ENCODE results near the gene THEM5. TPM values are rescaled to one million over a fixed set of nuclear protein-coding genes. Genes with fewer than 3 reads are reported as not detected.

Gene THEM5
- total RNA-seq, 5 donors from 2014 or later (not counting 1 experiment from before 2014, with no cell fraction given), result not detected

- ATAC-seq (replicated peaks in 1 of 4), result no peak
- H3K36me3 ChIP-seq (ENCODE audit: control insufficient read depth in 2 of 2, extremely low read depth in 1 of 2, insufficient read depth in 1 of 2, low read length in 1 of 2), result no peaks in the 10 kb centered on the region
Observed at GRCh38 chr1:151864411-151864810, 10.9 kb upstream of the THEM5 start.

GRCh38 chr1:151862604-151863003 lies 9.1 kb upstream of the THEM5 start:
- H3K4me1 ChIP-seq (ENCODE audit: control insufficient read depth in 1 of 2, extremely low read depth in 1 of 2, insufficient read depth in 2 of 2, low read length in 2 of 2), result no peaks in the 10 kb centered on the region
- no peaks in the 10 kb centered on the region for H3K9me3 ChIP-seq
- no peak overlapping the region for H3K27ac ChIP-seq (ENCODE audit: low read length)
- Mint-ChIP-seq H3K4me3 (no peak overlapping the region), H3K36me3 (peaks cover 3% of the 10 kb centered on the region), H3K9me3 (no peaks in the 10 kb centered on the region), H3K27me3 (peaks cover 0 to 5% of the 10 kb centered on the region in 2 donors), H3K4me1 (peaks cover 0 to 2% (median 0%) of the 10 kb centered on the region in 3 donors), H3K27ac (no peak overlapping the region)
- H3K27me3 ChIP-seq (replicated peaks in 1 of 2; ENCODE audit: control insufficient read depth in 2 of 2, extremely low read depth in 1 of 2, insufficient read depth in 2 of 2, low read length in 1 of 2), result peaks cover 0 to 16% of the 10 kb centered on the region in 2 experiments
- H3K36me3 ChIP-seq (ENCODE audit: control insufficient read depth in 2 of 2, extremely low read depth in 1 of 2, insufficient read depth in 1 of 2, low read length in 1 of 2), result no peaks in the 10 kb centered on the region
- ChIA-PET CTCF (no interaction called here), POLR2A (no interaction called here)
- DNase-seq (no peak), ATAC-seq (replicated peaks in 1 of 4) (no peak)
- no peak overlapping the region for H3K4me3 ChIP-seq (ENCODE audit: control insufficient read depth in 1 of 2, extremely low read depth in 1 of 2, low read length in 1 of 2)

More at GRCh38 chr1:151864411-151864810, 10.9 kb upstream of the THEM5 start:
- POLR2A ChIA-PET, result no interaction called here
- Mint-ChIP-seq H3K4me3 (no peak overlapping the region), H3K36me3 (peaks cover 3% of the 10 kb centered on the region), H3K9me3 (no peaks in the 10 kb centered on the region), H3K27ac (no peak overlapping the region), H3K4me1 (peaks cover 0 to 9% (median 3%) of the 10 kb centered on the region in 3 donors), H3K27me3 (peaks cover 0 to 5% of the 10 kb centered on the region in 2 donors)
- H3K27me3 ChIP-seq (replicated peaks in 1 of 2; ENCODE audit: control insufficient read depth in 2 of 2, extremely low read depth in 1 of 2, insufficient read depth in 2 of 2, low read length in 1 of 2), result peaks cover 0 to 16% of the 10 kb centered on the region in 2 experiments
- WGBS (ENCODE audit: insufficient coverage), result 0% methylated on average over 1 of the region's 2 CpGs
- no peak for DNase-seq
- CTCF ChIA-PET, result interaction anchor here in 1 of 2 donors (0.6 kb wide), 1 partner anchor 895 kb away, joined by 3 read pairs; no protein-coding TSS in a partner anchor
- no peaks in the 10 kb centered on the region for H3K4me1 ChIP-seq (ENCODE audit: control insufficient read depth in 1 of 2, extremely low read depth in 1 of 2, insufficient read depth in 2 of 2, low read length in 2 of 2)
- H3K27ac ChIP-seq (ENCODE audit: low read length), result no peak overlapping the region
- H3K9me3 ChIP-seq, result no peaks in the 10 kb centered on the region
- H3K4me3 ChIP-seq (ENCODE audit: control insufficient read depth in 1 of 2, extremely low read depth in 1 of 2, low read length in 1 of 2), result no peak overlapping the region

- Histone ChIP-seq H3K4me1 (ENCODE audit: control insufficient read depth in 1 of 2, extremely low read depth in 1 of 2, insufficient read depth in 2 of 2, low read length in 2 of 2) (no peaks in the 10 kb centered on the region), H3K9me3 (no peaks in the 10 kb centered on the region), H3K4me3 (ENCODE audit: control insufficient read depth in 1 of 2, extremely low read depth in 1 of 2, low read length in 1 of 2) (no peak overlapping the region), H3K27me3 (replicated peaks in 1 of 2; ENCODE audit: control insufficient read depth in 2 of 2, extremely low read depth in 1 of 2, insufficient read depth in 2 of 2, low read length in 1 of 2) (peaks cover 0 to 16% of the 10 kb centered on the region in 2 experiments), H3K36me3 (ENCODE audit: control insufficient read depth in 2 of 2, extremely low read depth in 1 of 2, insufficient read depth in 1 of 2, low read length in 1 of 2) (no peaks in the 10 kb centered on the region), H3K27ac (ENCODE audit: low read length) (no peak overlapping the region)
- 88% methylated on average over 2 of the region's 7 CpGs for WGBS (ENCODE audit: insufficient coverage)
- Mint-ChIP-seq H3K4me1 (no peaks in the 10 kb centered on the region), H3K4me3 (no peak overlapping the region), H3K36me3 (peaks cover 5% of the 10 kb centered on the region), H3K9me3 (no peaks in the 10 kb centered on the region), H3K27ac (no peak overlapping the region), H3K27me3 (peaks cover 0 to 5% of the 10 kb centered on the region in 2 donors)
- POLR2A ChIA-PET, result no interaction called here
- CTCF ChIA-PET, result interaction anchor here in 1 of 2 donors (0.6 kb wide), 1 partner anchor 168 kb away, joined by 3 read pairs; no protein-coding TSS in a partner anchor
- ATAC-seq (replicated peaks in 1 of 4), result no peak
- no peak for DNase-seq
Observed at GRCh38 chr1:151860504-151861187, 7.1 kb upstream of the THEM5 start.

- H3K9me3 ChIP-seq, result no peaks in the 10 kb centered on the region
- Mint-ChIP-seq H3K9me3 (no peaks in the 10 kb centered on the region), H3K4me3 (no peak overlapping the region), H3K27ac (no peak overlapping the region), H3K27me3 (no peaks in the 10 kb centered on the region), H3K4me1 (no peaks in the 10 kb centered on the region), H3K36me3 (peaks cover 3% of the 10 kb centered on the region)
- no peaks in the 10 kb centered on the region for H3K36me3 ChIP-seq (ENCODE audit: control insufficient read depth in 2 of 2, extremely low read depth in 1 of 2, insufficient read depth in 1 of 2, low read length in 1 of 2)
- H3K4me1 ChIP-seq (ENCODE audit: control insufficient read depth in 1 of 2, extremely low read depth in 1 of 2, insufficient read depth in 2 of 2, low read length in 2 of 2), result no peaks in the 10 kb centered on the region
- ATAC-seq (replicated peaks in 1 of 4) (no peak), DNase-seq (no peak)
- POLR2A ChIA-PET, result no interaction called here
- peaks cover 0 to 11% of the 10 kb centered on the region in 2 experiments for H3K27me3 ChIP-seq (replicated peaks in 1 of 2; ENCODE audit: control insufficient read depth in 2 of 2, extremely low read depth in 1 of 2, insufficient read depth in 2 of 2, low read length in 1 of 2)
- H3K4me3 ChIP-seq (ENCODE audit: control insufficient read depth in 1 of 2, extremely low read depth in 1 of 2, low read length in 1 of 2), result no peak overlapping the region
- WGBS (ENCODE audit: insufficient coverage), result 68% methylated on average over 4 of the region's 6 CpGs
- CTCF ChIA-PET, result no interaction called here
- no peak overlapping the region for H3K27ac ChIP-seq (ENCODE audit: low read length)
Observed at GRCh38 chr1:151859891-151860293, 6.4 kb upstream of the THEM5 start.

GRCh38 chr1:151858886-151859665 lies 5.6 kb upstream of the THEM5 start:
- Histone ChIP-seq H3K4me1 (ENCODE audit: control insufficient read depth in 1 of 2, extremely low read depth in 1 of 2, insufficient read depth in 2 of 2, low read length in 2 of 2) (no peaks in the 10 kb centered on the region), H3K27me3 (replicated peaks in 1 of 2; ENCODE audit: control insufficient read depth in 2 of 2, extremely low read depth in 1 of 2, insufficient read depth in 2 of 2, low read length in 1 of 2) (peaks cover 0 to 5% of the 10 kb centered on the region in 2 experiments), H3K9me3 (no peaks in the 10 kb centered on the region), H3K36me3 (ENCODE audit: control insufficient read depth in 2 of 2, extremely low read depth in 1 of 2, insufficient read depth in 1 of 2, low read length in 1 of 2) (no peaks in the 10 kb centered on the region), H3K27ac (ENCODE audit: low read length) (no peak overlapping the region), H3K4me3 (ENCODE audit: control insufficient read depth in 1 of 2, extremely low read depth in 1 of 2, low read length in 1 of 2) (no peak overlapping the region)
- ChIA-PET POLR2A (no interaction called here), CTCF (no interaction called here)
- no peak for ATAC-seq (replicated peaks in 1 of 4)
- Mint-ChIP-seq H3K4me1 (no peaks in the 10 kb centered on the region), H3K36me3 (peaks cover 3% of the 10 kb centered on the region), H3K27me3 (no peaks in the 10 kb centered on the region), H3K27ac (no peak overlapping the region), H3K4me3 (no peak overlapping the region), H3K9me3 (no peaks in the 10 kb centered on the region)
- WGBS (ENCODE audit: insufficient coverage), result 83% methylated on average over 6 of the region's 6 CpGs
- no peak for DNase-seq

- Mint-ChIP-seq H3K4me3 (no peak overlapping the region), H3K4me1 (no peaks in the 10 kb centered on the region), H3K27ac (no peak overlapping the region), H3K9me3 (no peaks in the 10 kb centered on the region), H3K36me3 (peaks cover 3% of the 10 kb centered on the region), H3K27me3 (no peaks in the 10 kb centered on the region)
- H3K27me3 ChIP-seq (replicated peaks in 1 of 2; ENCODE audit: control insufficient read depth in 2 of 2, extremely low read depth in 1 of 2, insufficient read depth in 2 of 2, low read length in 1 of 2), result peaks cover 0 to 5% of the 10 kb centered on the region in 2 experiments
- H3K4me1 ChIP-seq (ENCODE audit: control insufficient read depth in 1 of 2, extremely low read depth in 1 of 2, insufficient read depth in 2 of 2, low read length in 2 of 2), result no peaks in the 10 kb centered on the region
- ATAC-seq (replicated peaks in 1 of 4), result no peak
- WGBS (ENCODE audit: insufficient coverage), result 77% methylated on average over 3 of the region's 3 CpGs
- no peaks in the 10 kb centered on the region for H3K36me3 ChIP-seq (ENCODE audit: control insufficient read depth in 2 of 2, extremely low read depth in 1 of 2, insufficient read depth in 1 of 2, low read length in 1 of 2)
- H3K9me3 ChIP-seq, result no peaks in the 10 kb centered on the region
- CTCF ChIA-PET, result interaction anchor here in 1 of 2 donors (0.5 kb wide), 2 partner anchors 13 to 751 kb away, joined by 3 read pairs; no protein-coding TSS in a partner anchor
- H3K4me3 ChIP-seq (ENCODE audit: control insufficient read depth in 1 of 2, extremely low read depth in 1 of 2, low read length in 1 of 2), result no peak overlapping the region
- no peak overlapping the region for H3K27ac ChIP-seq (ENCODE audit: low read length)
- POLR2A ChIA-PET, result interaction anchor here (0.6 kb wide), 3 partner anchors 107 to 629 kb away, joined by 3 to 5 read pairs (median 4); no protein-coding TSS in a partner anchor
- DNase-seq, result no peak
Observed at GRCh38 chr1:151858030-151858746, 4.7 kb upstream of the THEM5 start.

All from T-cell (primary cell).